ENCODE measurements around the gene AZGP1.
"Not testable (repeated sequence)": the region's sequence is repeated elsewhere in the genome, so short reads cannot be mapped to it uniquely, and the experiment has no call there.

AZGP1 gene

DNA sequence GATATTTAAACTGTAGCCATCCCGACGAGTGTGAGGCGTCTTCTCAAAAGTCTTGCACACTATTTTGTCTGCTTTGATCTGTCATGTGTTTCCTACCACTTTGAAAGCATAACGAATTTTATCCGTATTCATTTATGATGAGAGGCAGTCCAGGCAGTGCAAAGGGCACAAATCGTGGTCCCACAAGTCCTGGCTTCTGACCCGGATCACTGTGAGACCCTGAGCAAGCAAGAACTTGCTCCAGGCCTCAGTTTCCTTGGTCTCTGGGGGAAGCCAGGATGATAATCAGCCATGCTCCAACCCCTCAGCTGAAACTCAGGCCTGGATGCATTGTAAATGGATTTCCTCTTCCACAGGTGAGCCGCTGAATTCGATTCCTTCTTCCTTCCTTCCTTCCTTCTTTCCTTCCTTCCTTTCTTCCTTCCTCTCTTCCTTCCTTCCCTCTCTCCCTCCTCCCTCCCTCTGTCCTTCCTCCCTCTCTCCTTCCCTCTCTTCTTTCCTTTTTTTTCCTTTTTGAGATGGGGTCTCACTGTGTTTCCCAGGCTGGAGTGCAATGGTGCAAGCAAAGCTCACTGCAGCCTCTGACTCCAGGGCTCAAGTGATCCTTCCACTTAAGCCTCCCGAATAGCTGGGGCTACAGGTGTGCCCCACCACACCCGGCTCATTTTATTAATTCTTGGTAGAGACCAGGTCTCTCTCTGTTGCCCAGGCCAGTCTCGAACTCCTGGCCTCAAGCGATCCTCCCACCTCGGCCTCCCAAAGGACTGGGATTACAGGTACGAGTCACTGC is 21.1 kb upstream of the AZGP1 start:
- DNase-seq = no peak

DNA sequence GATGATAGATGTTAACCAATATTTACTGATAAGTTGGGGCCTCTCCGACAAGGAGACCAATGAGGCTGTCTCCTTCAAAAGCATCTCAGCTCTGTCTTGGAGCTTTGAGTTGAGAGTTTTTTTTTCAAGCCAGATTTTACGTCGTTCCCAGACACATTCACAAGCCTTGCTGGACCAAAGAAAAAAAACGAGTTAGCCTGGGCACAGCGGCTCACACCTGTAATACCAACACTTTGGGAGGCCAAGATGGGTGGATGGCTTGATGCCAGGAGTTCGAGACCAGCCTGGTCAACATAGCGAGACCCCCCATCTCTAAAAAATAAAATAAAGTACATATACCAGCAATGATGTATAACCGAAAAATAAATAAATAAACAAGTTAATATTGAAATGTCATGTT is 19.0 kb upstream of the AZGP1 start:
- DNase-seq = no peak

DNA sequence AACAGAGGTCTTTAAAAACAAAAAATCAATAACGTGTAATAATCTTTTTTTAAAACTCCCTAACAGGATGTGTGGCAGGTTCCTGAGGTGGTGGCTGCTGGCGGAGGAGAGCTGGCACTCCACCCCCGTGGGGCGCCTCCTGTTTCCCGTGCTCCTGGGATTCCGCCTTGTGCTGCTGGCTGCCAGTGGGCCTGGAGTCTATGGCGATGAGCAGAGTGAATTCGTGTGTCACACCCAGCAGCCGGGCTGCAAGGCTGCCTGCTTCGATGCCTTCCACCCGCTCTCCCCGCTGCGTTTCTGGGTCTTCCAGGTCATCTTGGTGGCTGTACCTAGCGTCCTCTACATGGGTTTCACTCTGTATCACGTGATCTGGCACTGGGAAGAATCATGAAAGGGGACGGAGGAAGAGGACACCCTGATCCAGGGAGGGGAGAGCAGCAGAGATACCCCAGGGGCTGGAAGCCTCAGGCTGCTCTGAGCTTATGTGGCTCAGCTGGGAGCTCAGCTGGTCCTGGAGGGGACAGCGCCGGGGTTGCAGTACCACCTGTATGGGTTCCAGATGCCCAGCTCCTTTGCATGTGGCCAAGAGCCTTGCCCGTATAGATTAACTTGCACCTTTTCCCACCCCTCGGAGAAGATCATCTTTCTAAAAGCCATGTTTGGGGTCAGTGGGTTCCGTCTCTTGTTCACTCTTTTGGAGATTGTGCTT is 16.7 kb upstream of the AZGP1 start:
- no peak for DNase-seq

DNA sequence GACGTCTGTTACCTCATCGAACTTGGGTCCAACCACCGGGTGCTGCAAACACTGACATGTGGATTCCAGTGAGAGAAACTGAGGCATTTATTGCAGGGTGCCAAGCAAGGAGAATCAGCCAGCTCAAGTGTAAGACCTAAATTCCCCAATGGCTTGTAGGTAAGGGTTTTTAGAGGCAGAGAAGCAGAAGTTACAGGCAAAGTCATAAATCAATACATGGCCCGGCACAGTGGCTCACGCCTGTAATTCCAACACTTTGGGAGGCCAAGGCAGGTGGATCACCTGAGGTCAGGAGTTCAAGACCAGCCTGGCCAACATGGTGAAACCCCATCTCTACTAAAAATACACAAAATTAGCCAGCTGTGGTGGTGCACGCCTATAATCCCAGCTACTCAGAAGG is 15.7 kb upstream of the AZGP1 start:
- DNase-seq = not testable (repeated sequence)

DNA sequence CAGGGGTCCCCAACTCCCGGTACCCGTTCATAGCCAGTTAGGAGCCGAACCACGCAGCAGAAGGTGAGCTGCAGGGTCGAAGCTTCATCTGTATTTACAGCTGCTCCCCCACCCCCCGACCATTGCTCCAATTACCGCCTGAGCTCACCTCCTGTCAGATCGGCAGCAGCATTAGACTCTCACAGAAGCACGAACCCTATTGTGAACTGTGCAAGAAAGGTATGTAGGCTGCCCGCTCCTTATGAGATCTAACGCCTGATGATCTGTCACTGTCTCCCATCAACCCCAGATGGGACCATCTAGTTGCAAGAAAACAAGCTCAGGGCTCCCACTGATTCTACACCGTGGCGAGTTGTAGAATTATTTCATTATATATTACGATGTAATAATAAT is 14.6 kb upstream of the AZGP1 start:
- no peak for DNase-seq

DNA sequence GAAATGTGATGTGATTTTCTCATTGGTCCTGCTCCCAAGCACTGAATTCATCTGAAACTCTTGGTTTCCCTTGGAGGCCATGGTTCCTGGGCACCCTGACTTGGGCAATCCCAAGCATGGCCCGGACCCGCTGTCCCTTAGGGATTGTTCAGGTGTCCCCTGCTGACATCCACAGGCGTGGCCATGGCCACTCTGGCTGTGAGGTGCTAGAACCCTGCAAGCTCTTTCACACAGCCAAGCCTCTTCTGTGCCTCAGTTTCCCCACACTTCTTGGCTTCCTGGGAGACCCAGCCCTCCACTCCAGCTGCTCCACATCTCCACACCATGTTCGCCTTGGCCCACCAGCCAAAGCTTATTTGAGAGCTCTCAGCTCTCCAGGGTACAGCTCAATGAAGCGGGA is 12.0 kb upstream of the AZGP1 start:
- no peak for DNase-seq

DNA sequence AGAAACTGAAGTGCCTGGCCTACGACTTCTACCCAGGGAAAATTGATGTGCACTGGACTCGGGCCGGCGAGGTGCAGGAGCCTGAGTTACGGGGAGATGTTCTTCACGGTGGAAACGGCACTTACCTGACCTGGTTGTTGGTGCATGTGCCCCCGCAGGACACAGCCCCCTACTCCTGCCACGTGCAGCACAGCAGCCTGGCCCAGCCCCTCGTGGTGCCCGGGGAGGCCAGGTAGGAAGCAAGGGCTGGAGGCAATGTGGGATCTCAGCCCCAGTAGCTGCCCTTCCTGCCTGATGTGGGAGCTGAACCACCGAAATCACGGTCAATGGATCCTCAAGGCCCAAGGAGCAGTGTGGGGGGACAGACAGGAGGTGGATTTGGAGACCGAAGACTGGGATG is 11.5 kb upstream of the AZGP1 start:
- DNase-seq = not testable (repeated sequence)

DNA sequence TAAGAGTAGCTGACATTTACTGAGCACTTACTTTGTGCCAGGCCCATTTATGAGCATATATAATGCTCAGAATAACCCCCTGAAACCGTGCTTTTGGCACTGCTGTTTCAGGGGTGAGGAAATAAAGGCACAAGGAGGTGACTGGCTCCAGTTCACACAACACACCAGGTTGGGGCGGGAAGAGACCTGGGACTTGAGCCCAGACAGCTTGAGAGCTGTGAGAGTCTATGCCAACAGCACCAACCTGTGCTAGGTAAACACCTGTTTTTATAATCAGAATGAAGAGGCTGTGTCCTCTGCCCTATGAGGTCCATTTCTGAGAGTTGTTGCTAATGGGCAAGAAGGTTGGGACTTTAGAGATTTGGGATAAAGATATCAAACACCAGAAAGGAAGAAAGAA is 8.8 kb upstream of the AZGP1 start:
- DNase-seq = no peak

DNA sequence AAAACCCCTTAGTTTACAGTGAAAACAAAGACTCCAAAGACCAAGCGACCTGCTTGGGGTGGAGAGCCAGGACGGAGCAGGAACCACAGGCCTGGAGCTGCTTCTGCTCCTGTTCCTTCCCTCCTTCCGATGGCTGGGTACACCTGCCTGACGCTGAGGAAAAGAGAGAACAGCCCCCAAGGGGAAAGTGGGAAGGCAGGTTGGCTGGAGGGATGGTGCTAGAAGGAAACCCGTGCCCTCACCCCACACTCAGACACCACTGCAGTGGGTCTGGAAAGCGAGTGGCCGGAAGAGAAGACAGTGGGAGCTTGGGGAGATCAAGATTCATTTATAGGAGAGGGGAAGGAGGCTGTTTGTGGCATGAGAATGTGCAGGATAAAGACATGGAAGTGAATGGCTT is 5.2 kb upstream of the AZGP1 start:
- DNase-seq = not testable (repeated sequence)

DNA sequence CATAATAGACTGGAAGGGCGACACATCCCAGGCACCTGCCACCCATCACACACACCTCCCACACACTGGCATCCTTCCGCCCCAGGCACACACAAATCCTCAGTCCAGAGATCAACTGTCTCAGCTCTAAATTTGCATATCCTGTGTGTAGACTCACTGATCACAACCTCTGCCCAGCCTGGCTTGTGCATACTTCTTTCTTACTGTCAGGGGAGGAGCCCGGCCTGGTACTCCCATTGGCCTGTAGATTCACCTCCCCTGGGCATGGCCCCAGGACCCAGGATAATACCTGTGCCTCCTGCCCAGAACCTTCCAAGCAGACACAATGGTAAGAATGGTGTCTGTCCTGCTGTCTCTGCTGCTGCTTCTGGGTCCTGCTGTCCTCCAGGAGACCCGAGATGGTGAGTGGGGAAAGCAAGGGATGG is 4.6 kb upstream of the AZGP1 start:
- DNase-seq = not testable (repeated sequence)

DNA sequence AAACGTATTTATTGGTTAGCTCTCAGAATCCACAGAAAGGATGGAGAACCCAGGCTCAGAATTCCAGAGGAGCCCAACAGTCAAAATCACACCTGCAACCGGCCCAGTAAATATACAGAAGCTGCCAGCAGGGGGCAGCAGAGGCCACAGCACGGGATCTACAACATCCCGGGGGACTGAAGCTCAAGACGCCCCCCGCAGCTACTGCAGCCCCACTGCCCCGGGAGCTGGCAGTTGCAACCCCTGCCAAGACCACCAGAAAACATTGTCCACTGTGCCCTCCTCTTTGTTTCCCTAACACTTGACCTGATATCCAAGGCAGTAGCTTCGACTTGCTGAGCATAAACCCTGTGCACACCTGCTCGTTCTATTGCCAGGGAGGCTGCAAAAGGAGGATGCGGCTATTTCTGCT is 4.0 kb upstream of the AZGP1 start:
- peak; percentile 59 for DNase-seq

DNA sequence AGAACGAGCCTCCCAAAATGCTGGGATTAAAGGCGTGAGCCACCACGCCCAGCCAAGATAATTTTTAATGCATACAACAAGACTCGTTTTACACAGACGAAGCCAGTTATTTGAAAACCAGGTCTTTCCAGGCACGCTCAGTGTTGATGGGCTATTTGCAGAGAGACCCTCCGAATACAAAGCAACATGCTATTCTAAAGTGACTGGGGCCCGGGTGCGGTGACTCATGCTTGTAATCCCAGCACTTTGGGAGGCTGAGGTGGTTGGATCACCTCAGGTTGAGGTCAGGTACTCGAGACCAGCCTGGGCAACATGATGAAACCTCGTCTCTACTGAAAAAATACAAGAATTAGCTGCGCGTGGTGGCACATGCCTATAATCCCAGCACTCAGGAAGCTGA is 795 bp upstream of the AZGP1 start:
- no peak for DNase-seq

DNA sequence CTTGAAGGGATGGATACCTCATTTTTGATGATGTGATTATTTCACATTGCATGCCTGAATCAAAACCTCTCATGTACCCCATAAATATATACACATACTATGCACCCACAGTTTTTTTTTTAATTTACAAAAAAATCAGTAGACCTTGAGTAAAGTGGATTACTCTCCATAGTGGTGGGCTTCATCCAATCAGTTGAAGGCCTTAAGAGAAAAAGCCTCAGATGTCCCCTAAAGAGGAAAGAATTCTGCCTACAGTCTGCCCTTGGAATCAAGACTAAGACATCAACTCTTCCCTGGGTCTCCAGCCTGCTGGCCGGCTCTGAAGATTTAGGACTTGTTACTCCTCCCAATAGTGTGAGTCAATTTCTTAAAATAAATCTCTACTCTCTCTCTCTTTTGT is 1.1 kb downstream of the AZGP1 start:
- DNase-seq = no peak

DNA sequence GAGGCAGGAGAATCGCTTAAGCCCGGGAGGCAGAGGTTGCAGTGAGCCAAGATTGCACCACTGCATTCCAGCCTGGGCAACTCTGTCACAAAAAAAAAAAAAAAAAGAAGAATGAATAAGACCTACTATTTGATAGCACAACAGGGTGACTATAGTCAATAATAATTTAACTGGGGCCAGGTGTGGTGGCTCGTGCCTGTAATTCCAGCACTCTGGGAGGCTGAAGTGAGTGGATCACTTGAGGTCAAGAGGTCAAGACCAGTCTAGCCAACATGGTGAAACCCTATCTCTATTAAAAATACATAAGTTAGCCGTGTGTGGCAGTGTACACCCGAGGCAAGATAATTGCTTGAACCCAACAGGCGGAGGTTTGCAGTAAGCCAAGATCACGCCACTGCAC is 2.0 kb downstream of the AZGP1 start:
- DNase-seq = not testable (repeated sequence)

DNA sequence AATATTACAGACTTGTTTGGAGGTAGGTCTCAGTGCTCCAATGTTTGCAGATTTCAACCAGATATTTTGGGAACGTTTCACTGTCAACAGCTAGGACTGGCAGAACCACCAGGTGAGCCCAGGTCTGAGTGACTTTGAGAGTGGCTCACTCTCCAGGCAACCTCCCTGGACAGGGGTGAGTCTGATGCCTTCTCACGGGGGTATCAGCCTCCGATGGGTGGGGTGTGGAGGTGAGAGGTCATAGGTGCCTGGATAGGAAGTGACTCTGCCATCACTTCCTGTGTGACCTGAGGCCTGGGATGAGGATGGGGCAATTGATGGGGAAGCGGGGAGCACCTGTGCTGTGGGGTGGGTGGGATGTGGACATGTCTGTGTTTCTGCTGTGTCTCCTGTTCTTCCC is 4.6 kb downstream of the AZGP1 start:
- no peak for DNase-seq

DNA sequence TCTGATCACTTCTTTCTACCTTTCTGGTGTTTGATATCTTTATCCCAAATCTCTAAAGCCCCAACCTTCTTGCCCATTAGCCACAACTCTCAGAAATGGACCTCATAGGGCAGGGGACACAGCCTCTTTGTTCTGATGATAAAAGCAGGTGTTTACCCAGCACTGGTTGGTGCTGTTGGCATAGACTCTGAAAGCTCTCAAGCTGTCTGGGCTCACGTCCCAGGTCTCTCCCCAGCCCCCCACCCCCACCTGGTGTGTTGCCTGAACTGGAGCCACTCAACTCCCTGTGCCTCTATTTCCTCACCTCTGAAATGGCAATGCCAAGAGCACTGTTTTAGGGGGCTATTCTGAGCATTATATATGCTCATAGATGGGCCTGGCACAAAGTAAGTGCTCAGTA is 6.0 kb downstream of the AZGP1 start:
- DNase-seq = peak; percentile 11

DNA sequence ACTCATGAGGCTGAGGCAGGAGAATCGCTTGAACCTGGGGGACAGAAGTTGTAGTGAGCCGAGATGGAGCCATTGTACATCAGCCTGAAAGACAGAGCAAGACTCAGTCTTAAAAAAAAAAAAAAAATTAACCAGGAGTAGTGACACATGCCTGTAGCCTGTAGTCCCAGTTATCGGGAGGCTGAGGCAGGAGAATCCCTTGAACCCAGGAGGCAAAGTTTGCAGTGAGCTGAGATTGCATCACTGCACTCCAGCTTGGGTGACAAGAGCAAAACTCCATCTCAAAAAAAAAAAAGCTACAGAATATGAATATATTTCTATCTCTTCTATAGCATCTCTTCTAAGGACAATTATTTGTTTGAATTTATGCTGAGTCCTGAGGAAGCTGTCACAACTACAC is 6.5 kb downstream of the AZGP1 start:
- DNase-seq = no peak

DNA sequence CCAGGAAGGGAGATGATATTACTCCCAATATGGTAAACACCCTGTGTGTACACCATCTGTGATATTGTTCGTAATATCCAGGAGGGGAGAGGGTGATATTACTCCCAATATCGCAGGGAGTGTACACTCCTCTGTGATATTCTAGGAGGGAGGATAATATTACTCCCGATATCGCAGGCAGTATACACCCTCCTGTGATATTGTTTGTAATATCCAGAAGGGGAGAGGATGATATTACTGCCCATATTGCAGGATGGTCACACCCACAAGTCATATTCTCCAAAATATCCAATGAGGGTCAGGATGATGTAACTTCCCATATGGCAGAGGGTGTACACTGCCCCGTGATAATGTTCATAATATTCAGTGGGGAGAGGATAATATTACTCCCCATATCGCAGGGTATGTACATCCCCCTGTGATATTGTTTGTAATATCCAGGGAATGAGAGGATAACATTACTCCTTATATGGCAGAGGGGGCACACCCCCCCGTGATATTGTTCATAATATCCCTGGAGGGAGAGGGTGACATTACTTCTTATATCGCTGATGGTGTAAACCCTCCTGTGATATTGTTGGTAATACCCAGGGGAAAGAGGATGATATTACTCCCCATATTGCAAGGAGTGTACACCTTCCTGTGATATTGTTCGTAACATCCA is 17.1 kb downstream of the AZGP1 start:
- DNase-seq = no peak

DNA sequence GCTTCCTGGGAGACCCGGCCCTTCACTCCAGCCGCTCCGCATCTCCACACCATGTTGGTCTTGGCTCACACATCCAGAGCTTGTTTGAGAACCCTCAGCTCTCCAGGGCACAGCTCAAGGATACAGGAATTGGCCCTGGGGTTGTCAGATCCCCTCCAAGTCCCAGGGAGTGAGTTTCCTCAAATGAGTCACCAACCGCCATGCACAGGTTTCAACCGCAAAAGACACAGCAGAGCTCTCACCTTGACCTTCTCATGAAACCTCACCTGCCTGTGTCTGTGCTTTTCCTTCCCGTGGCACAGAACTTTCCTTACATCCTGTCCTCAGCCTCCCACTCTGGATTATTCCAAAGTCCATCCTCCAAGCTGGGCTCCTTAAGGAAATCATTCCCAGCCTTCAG is 20.6 kb downstream of the AZGP1 start:
- no peak for DNase-seq

DNA sequence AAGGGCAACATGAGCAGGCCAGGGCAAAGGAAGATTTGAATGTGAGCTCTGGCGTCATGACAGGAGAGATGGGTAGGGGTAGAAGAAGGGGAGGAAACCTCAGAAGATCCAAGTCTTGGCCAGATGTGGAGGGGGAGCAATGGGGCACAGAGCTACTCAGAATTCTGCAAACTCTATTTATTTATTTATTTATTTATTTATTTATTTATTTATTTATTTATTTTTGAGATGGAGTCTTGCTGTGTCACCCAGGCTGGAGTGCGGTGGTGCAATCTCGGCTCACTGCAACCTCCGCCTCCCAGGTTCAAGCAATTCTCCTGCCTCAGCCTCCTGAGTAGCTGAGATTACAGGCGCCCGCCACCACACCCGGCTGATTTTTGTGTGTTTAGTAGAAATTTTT is 21.2 kb downstream of the AZGP1 start:
- not testable (repeated sequence) for DNase-seq

DNA sequence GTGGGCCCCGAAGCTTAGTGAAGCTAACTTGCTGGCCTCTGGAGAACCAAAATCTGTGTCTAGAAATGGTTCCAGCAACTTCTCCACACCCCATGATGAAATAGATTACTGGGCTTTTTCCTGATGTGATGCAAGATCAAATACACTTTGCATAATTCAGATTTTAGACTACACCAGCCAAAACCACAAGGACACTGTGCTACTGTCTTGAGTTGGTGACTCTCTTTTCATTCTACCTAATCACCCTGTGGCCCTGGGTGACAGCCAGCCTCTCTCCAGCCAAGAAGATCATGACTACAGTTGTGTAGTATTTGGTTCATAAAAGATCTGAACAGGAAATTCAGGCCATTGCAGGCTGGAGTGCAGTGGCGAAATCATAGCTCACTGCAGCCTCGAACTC is 22.2 kb downstream of the AZGP1 start:
- no peak for DNase-seq

DNA sequence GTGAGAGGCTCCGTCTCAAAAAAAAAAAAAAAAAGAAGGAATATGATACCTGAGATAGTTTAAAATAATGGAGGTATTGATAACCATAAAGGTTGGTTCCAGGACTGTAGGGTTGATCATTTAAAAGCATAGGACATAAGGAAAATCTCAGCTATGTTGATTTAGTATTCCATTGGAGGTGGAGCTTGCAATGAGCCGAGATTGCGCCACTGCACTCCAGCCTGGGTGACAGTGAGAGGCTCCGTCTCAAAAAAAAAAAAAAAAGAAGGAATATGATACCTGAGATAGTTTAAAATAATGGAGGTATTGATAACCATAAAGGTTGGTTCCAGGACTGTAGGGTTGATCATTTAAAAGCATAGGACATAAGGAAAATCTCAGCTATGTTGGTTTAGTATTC is 23.2 kb downstream of the AZGP1 start:
- not testable (repeated sequence) for DNase-seq

DNA sequence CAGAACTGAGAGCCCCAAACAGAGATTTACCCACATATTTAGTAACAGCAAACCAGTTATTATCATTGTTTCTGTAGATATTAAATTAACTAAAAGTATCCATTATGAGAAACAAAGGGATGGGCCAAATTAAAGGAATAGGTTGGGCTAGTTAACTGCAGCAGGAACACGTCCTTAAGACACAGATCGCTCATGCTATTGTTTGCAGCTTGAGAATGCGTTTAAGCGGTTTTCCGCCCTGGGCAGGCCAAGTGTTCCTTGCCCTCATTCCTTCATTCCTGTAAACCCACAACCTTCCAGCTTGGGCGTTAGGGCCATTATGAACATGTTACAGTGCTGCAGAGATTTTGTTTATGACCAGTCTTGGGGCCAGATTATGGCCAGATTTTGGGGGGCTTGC is 25.0 kb downstream of the AZGP1 start:
- DNase-seq = not testable (repeated sequence)

DNA sequence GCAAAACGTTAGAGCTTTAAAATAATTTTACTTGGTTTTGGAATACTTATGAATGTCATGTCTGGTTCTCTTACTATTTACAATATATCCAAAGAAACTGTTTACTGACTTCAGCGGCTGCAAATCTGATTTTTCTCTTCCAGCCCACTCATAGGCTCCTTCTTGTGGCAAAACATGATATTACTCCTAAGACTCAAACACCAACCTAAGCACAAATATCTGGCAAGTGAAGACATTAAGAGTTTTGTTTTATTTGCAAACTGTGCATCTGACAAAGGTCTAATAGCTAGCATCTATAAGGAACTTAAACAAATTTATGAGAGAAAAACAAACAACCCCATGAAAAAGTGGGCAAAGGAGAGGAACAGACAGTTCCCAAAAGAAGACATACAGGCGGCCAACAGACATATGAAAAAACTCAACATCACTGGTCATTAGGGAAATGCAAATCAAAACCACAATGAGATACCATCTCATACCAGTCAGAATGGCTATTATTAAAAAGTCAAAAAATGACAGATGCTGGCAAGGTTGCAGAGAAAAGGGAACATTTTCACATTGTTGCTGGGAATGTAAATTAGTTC is 26.1 kb downstream of the AZGP1 start:
- no peak for DNase-seq

Measured in NCI-H345 (cell line).